DND-41 (cell line): ENCODE measurements around the gene RSPH10B2.
"Not testable (repeated sequence)": the region's sequence is repeated elsewhere in the genome, so short reads cannot be mapped to it uniquely, and the experiment has no call there.

Source experiments
- CTCF ChIP-seq: IDR thresholded peaks from 2 replicates; pipeline ENCODE4 v1.5.1; 2012; ENCODE audit warnings: borderline replicate concordance, low read length, moderate library complexity, mild to moderate bottlenecking; ENCODE audit not compliant: poor library complexity, severe bottlenecking; ENCODE audit errors: extremely low read depth
- EZH2 ChIP-seq: IDR thresholded peaks from 3 replicates; pipeline ENCODE4 v1.6.1; 2012; ENCODE audit warnings: borderline replicate concordance, low read depth, mild to moderate bottlenecking, moderate library complexity, low read length, inconsistent platforms; ENCODE audit not compliant: severe bottlenecking

GRCh38 chr7:6843092-6843491, 89.2 kb downstream of the RSPH10B2 start:
- not testable (repeated sequence) for TF ChIP-seq CTCF, EZH2
